Activated T-cell treated with anti-CD3 and anti-CD28 coated beads, Interleukin-2, amount 50 U/mL, for 24 hours (primary cell): ENCODE results near the gene SPTSSB.

Experiments
- DNase-seq: peaks from one replicate; pipeline ENCODE4 v3.0.0-alpha.2; 2020
- H3K27ac Mint-ChIP-seq: 2 replicates; pipeline ENCODE4 v1.8.0; 2020; ENCODE audit warnings: mild to moderate bottlenecking, mixed read lengths
- H3K27me3 Mint-ChIP-seq: 2 replicates; pipeline ENCODE4 v1.8.0; 2020; ENCODE audit warnings: mixed read lengths
- H3K36me3 Mint-ChIP-seq: 2 replicates; pipeline ENCODE4 v1.8.0; 2020; ENCODE audit warnings: low read depth, mixed read lengths
- H3K4me1 Mint-ChIP-seq: 2 replicates; pipeline ENCODE4 v1.8.0; 2020; ENCODE audit warnings: low read depth, mixed read lengths
- H3K4me3 Mint-ChIP-seq: 2 replicates; pipeline ENCODE4 v1.8.0; 2020; ENCODE audit warnings: mild to moderate bottlenecking, moderate library complexity, mixed read lengths
- H3K9me3 Mint-ChIP-seq: 2 replicates; pipeline ENCODE4 v1.8.0; 2020; ENCODE audit warnings: mixed read lengths

The SPTSSB gene

GRCh38 chr3:161305095-161305991 is 66.0 kb downstream of the SPTSSB start:
- H3K9me3 Mint-ChIP-seq = peaks cover 7% of the 10 kb centered on the region
- no peaks in the 10 kb centered on the region for H3K36me3 Mint-ChIP-seq
- no peak overlapping the region for H3K27ac Mint-ChIP-seq
- H3K4me3 Mint-ChIP-seq = no peak overlapping the region
- peaks cover 32% of the 10 kb centered on the region for H3K4me1 Mint-ChIP-seq
- DNase-seq = no peak
- H3K27me3 Mint-ChIP-seq = peaks cover 7% of the 10 kb centered on the region

GRCh38 chr3:161296814-161297213 is 74.5 kb downstream of the SPTSSB start:
- Mint-ChIP-seq H3K4me1 (no peaks in the 10 kb centered on the region), H3K27me3 (no peaks in the 10 kb centered on the region), H3K27ac (no peak overlapping the region), H3K4me3 (no peak overlapping the region), H3K36me3 (peaks cover 21% of the 10 kb centered on the region), H3K9me3 (peaks cover 24% of the 10 kb centered on the region)
- no peak for DNase-seq

- H3K27me3 Mint-ChIP-seq = peaks cover 3% of the 10 kb centered on the region
- no peak overlapping the region for H3K27ac Mint-ChIP-seq
- peaks cover 21% of the 10 kb centered on the region for H3K36me3 Mint-ChIP-seq
- no peak overlapping the region for H3K4me3 Mint-ChIP-seq
- no peaks in the 10 kb centered on the region for H3K4me1 Mint-ChIP-seq
- no peak for DNase-seq
- peaks cover 24% of the 10 kb centered on the region for H3K9me3 Mint-ChIP-seq
Observed at GRCh38 chr3:161295325-161295724, 76.0 kb downstream of the SPTSSB start.
